T-helper 17 cell (primary cell): ENCODE results near the gene UGGT1. TPM values are rescaled to one million over a fixed set of nuclear protein-coding genes. Genes with fewer than 3 reads are reported as not detected.
"Not testable (repeated sequence)": the region's sequence is repeated elsewhere in the genome, so short reads cannot be mapped to it uniquely, and the experiment has no call there.

ENCODE experiments used
- ATAC-seq: fragments of 150-1000 bp; cut with Tn5 transposase; 2 replicates; pipeline ENCODE4 v1.10.0; 2021; ENCODE audit warnings: mild to moderate bottlenecking, moderate library complexity
- DNase-seq, 3 donors: peaks; one replicate each; pipeline versions ENCODE4 v3.0.0 to v3.0.0-alpha.2; 2020 to 2021
- H3K9me3 ChIP-seq: one replicate; pipeline ENCODE4 v1.7.0; 2013; ENCODE audit warnings: low read length, mild to moderate bottlenecking; ENCODE audit not compliant: control insufficient read depth, poor library complexity, severe bottlenecking
- H3K27ac Mint-ChIP-seq: one replicate; pipeline ENCODE4 v1.8.0; 2022; ENCODE audit warnings: mild to moderate bottlenecking, moderate library complexity, mixed read lengths
- H3K27me3 Mint-ChIP-seq: one replicate; pipeline ENCODE4 v1.8.0; 2022; ENCODE audit warnings: mixed read lengths
- H3K36me3 Mint-ChIP-seq: one replicate; pipeline ENCODE4 v1.8.0; 2022; ENCODE audit warnings: low read depth, mixed read lengths
- H3K4me1 Mint-ChIP-seq: one replicate; pipeline ENCODE4 v1.8.0; 2022; ENCODE audit warnings: mild to moderate bottlenecking, mixed read lengths
- H3K4me3 Mint-ChIP-seq: one replicate; pipeline ENCODE4 v1.8.0; 2022; ENCODE audit warnings: mild to moderate bottlenecking, moderate library complexity, mixed read lengths
- total RNA-seq, 4 donors: library from RNA in 2 of 4; stranded (reverse) in 2 of 4; gene quantifications; one replicate each; pipeline ENCODE4 v1.2.3 and lab custom pipeline; 2022 to 2026

The UGGT1 gene
- total RNA-seq, 2 donors from 2014 or later, result 37.1 to 51.2 TPM

GRCh38 chr2:128196471-128196931, 105.5 kb downstream of the UGGT1 start:
- H3K27ac Mint-ChIP-seq, result peak overlapping the region; percentile 94
- no peaks in the 10 kb centered on the region for H3K9me3 ChIP-seq
- no peak for DNase-seq
- no peak for ATAC-seq
- no peaks in the 10 kb centered on the region for H3K27me3 Mint-ChIP-seq
- H3K4me1 Mint-ChIP-seq, result peaks cover 33% of the 10 kb centered on the region
- H3K4me3 Mint-ChIP-seq, result peak overlapping the region; percentile 33
- peaks cover 4% of the 10 kb centered on the region for H3K36me3 Mint-ChIP-seq

GRCh38 chr2:128197059-128197458, 106.1 kb downstream of the UGGT1 start:
- Mint-ChIP-seq H3K27ac (peak overlapping the region; percentile 94), H3K36me3 (peaks cover 4% of the 10 kb centered on the region), H3K4me3 (no peak overlapping the region), H3K27me3 (no peaks in the 10 kb centered on the region), H3K4me1 (peaks cover 32% of the 10 kb centered on the region)
- no peaks in the 10 kb centered on the region for H3K9me3 ChIP-seq
- peak; percentile 27 for ATAC-seq
- DNase-seq, result no peak

- Mint-ChIP-seq H3K27me3 (no peaks in the 10 kb centered on the region), H3K27ac (no peak overlapping the region), H3K4me3 (no peak overlapping the region), H3K4me1 (peaks cover 25% of the 10 kb centered on the region), H3K36me3 (no peaks in the 10 kb centered on the region)
- no peaks in the 10 kb centered on the region for H3K9me3 ChIP-seq
- ATAC-seq (no peak), DNase-seq (no peak)
Measured at GRCh38 chr2:128198656-128199055, 107.7 kb downstream of the UGGT1 start.

GRCh38 chr2:128199141-128199540, 108.1 kb downstream of the UGGT1 start:
- DNase-seq, result no peak
- H3K9me3 ChIP-seq, result no peaks in the 10 kb centered on the region
- Mint-ChIP-seq H3K27me3 (no peaks in the 10 kb centered on the region), H3K4me3 (no peak overlapping the region), H3K4me1 (peaks cover 23% of the 10 kb centered on the region), H3K27ac (no peak overlapping the region), H3K36me3 (no peaks in the 10 kb centered on the region)
- ATAC-seq, result no peak

GRCh38 chr2:128202791-128203190, 111.8 kb downstream of the UGGT1 start:
- H3K9me3 ChIP-seq, result no peaks in the 10 kb centered on the region
- Mint-ChIP-seq H3K4me3 (no peak overlapping the region), H3K27ac (no peak overlapping the region), H3K36me3 (no peaks in the 10 kb centered on the region), H3K27me3 (no peaks in the 10 kb centered on the region), H3K4me1 (no peaks in the 10 kb centered on the region)
- ATAC-seq (no peak), DNase-seq (no peak)

GRCh38 chr2:128206245-128206644, 115.2 kb downstream of the UGGT1 start:
- no peaks in the 10 kb centered on the region for H3K4me1 Mint-ChIP-seq
- no peak overlapping the region for H3K4me3 Mint-ChIP-seq
- no peak for ATAC-seq
- peaks cover 5% of the 10 kb centered on the region for H3K27me3 Mint-ChIP-seq
- no peak overlapping the region for H3K27ac Mint-ChIP-seq
- H3K36me3 Mint-ChIP-seq, result peaks cover 2% of the 10 kb centered on the region
- DNase-seq, result no peak
- H3K9me3 ChIP-seq, result no peaks in the 10 kb centered on the region

- DNase-seq (no peak), ATAC-seq (no peak)
- H3K9me3 ChIP-seq, result no peaks in the 10 kb centered on the region
- Mint-ChIP-seq H3K4me1 (no peaks in the 10 kb centered on the region), H3K4me3 (no peak overlapping the region), H3K36me3 (peaks cover 2% of the 10 kb centered on the region), H3K27me3 (peaks cover 5% of the 10 kb centered on the region), H3K27ac (no peak overlapping the region)
Measured at GRCh38 chr2:128208023-128208422, 117.0 kb downstream of the UGGT1 start.

- not testable (repeated sequence) for H3K4me3 Mint-ChIP-seq, H3K27me3 Mint-ChIP-seq, ATAC-seq, H3K4me1 Mint-ChIP-seq, H3K9me3 ChIP-seq, DNase-seq, H3K36me3 Mint-ChIP-seq, H3K27ac Mint-ChIP-seq
Measured at GRCh38 chr2:128208631-128209324, 117.8 kb downstream of the UGGT1 start.

GRCh38 chr2:128214251-128214650, 123.3 kb downstream of the UGGT1 start:
- Mint-ChIP-seq H3K27ac (no peak overlapping the region), H3K4me3 (no peak overlapping the region), H3K27me3 (peaks cover 10% of the 10 kb centered on the region), H3K36me3 (peaks cover 2% of the 10 kb centered on the region), H3K4me1 (peaks cover 10% of the 10 kb centered on the region)
- ATAC-seq (no peak), DNase-seq (no peak)
- H3K9me3 ChIP-seq, result no peaks in the 10 kb centered on the region

- Mint-ChIP-seq H3K4me1 (peaks cover 10% of the 10 kb centered on the region), H3K27ac (no peak overlapping the region), H3K27me3 (peaks cover 10% of the 10 kb centered on the region), H3K4me3 (no peak overlapping the region), H3K36me3 (peaks cover 2% of the 10 kb centered on the region)
- ATAC-seq (no peak), DNase-seq (no peak)
- H3K9me3 ChIP-seq, result no peaks in the 10 kb centered on the region
Measured at GRCh38 chr2:128214866-128215460, 124.0 kb downstream of the UGGT1 start.

GRCh38 chr2:128215897-128216642, 125.1 kb downstream of the UGGT1 start:
- no peaks in the 10 kb centered on the region for H3K9me3 ChIP-seq
- DNase-seq (no peak), ATAC-seq (peak; percentile 59)
- Mint-ChIP-seq H3K4me1 (peaks cover 10% of the 10 kb centered on the region), H3K27me3 (peaks cover 11% of the 10 kb centered on the region), H3K4me3 (no peak overlapping the region), H3K27ac (no peak overlapping the region), H3K36me3 (no peaks in the 10 kb centered on the region)

GRCh38 chr2:128217671-128218070, 126.7 kb downstream of the UGGT1 start:
- Mint-ChIP-seq H3K4me3 (no peak overlapping the region), H3K27ac (no peak overlapping the region)
- no peak for ATAC-seq

GRCh38 chr2:128219891-128220290, 128.9 kb downstream of the UGGT1 start:
- no peaks in the 10 kb centered on the region for H3K9me3 ChIP-seq
- H3K4me3 Mint-ChIP-seq, result no peak overlapping the region
- H3K36me3 Mint-ChIP-seq, result no peaks in the 10 kb centered on the region
- peaks cover 10% of the 10 kb centered on the region for H3K4me1 Mint-ChIP-seq
- no peak overlapping the region for H3K27ac Mint-ChIP-seq
- peaks cover 12% of the 10 kb centered on the region for H3K27me3 Mint-ChIP-seq
- ATAC-seq (no peak), DNase-seq (no peak)

More at GRCh38 chr2:128217671-128218070, 126.7 kb downstream of the UGGT1 start:
- no peaks in the 10 kb centered on the region for H3K9me3 ChIP-seq
- Mint-ChIP-seq H3K36me3 (no peaks in the 10 kb centered on the region), H3K27me3 (peaks cover 14% of the 10 kb centered on the region), H3K4me1 (peaks cover 10% of the 10 kb centered on the region)
- no peak for DNase-seq
